GM23248 (cell line): ENCODE results near the gene OST4. TPM values are rescaled to one million over a fixed set of nuclear protein-coding genes. Genes with fewer than 3 reads are reported as not detected.

ENCODE experiments used
- DNase-seq: peaks from one replicate; pipeline ENCODE4 v3.0.0-alpha.2; 2015
- H2AFZ ChIP-seq: fragments of 200-600 bp; sonication (generic); 2 replicates; pipeline ENCODE4 v1.6.1; 2016; ENCODE audit warnings: antibody characterized with exemption
- H3F3A ChIP-seq: fragments of 200-600 bp; sonication (generic); 2 replicates; pipeline ENCODE4 v1.6.1; 2016; ENCODE audit warnings: mild to moderate bottlenecking, antibody characterized with exemption, mixed run types; ENCODE audit not compliant: insufficient read depth
- H3K27ac ChIP-seq: fragments of 200-600 bp; sonication (generic); 2 replicates; pipeline ENCODE4 v1.5.1; 2016; ENCODE audit warnings: mild to moderate bottlenecking
- H3K27me3 ChIP-seq: fragments of 200-600 bp; sonication (generic); replicated peaks from 2 replicates; pipeline ENCODE4 v1.6.1; 2016; ENCODE audit warnings: mild to moderate bottlenecking; ENCODE audit not compliant: insufficient read depth
- H3K36me3 ChIP-seq: fragments of 200-600 bp; sonication (generic); 2 replicates; pipeline ENCODE4 v1.6.1; 2016; ENCODE audit warnings: low read depth, mild to moderate bottlenecking
- H3K4me1 ChIP-seq: fragments of 200-600 bp; sonication (generic); 2 replicates; pipeline ENCODE4 v1.6.1; 2016; ENCODE audit warnings: mild to moderate bottlenecking; ENCODE audit not compliant: insufficient read depth
- H3K4me2 ChIP-seq: fragments of 200-600 bp; sonication (generic); one replicate; pipeline ENCODE4 v1.6.1; 2016; ENCODE audit warnings: mild to moderate bottlenecking; ENCODE audit not compliant: unreplicated experiment
- H3K4me3 ChIP-seq: fragments of 200-600 bp; sonication (generic); 2 replicates; pipeline ENCODE4 v1.5.1; 2016; ENCODE audit warnings: mild to moderate bottlenecking
- H3K79me2 ChIP-seq: fragments of 200-600 bp; sonication (generic); 2 replicates; pipeline ENCODE4 v1.6.1; 2016; ENCODE audit warnings: mild to moderate bottlenecking; ENCODE audit not compliant: insufficient read depth
- H3K9ac ChIP-seq: fragments of 200-600 bp; sonication (generic); 2 replicates; pipeline ENCODE4 v1.6.1; 2016; ENCODE audit warnings: mild to moderate bottlenecking
- H3K9me2 ChIP-seq: fragments of 200-600 bp; sonication (generic); 2 replicates; pipeline ENCODE4 v1.6.1; 2016; ENCODE audit warnings: mixed run types, mild to moderate bottlenecking, moderate library complexity; ENCODE audit not compliant: insufficient read depth
- H3K9me3 ChIP-seq: fragments of 200-600 bp; sonication (generic); one replicate; pipeline ENCODE4 v1.6.1; 2017; ENCODE audit warnings: low read depth
- H4K20me1 ChIP-seq: fragments of 200-600 bp; sonication (generic); 2 replicates; pipeline ENCODE4 v1.6.0; 2016; ENCODE audit not compliant: insufficient read depth
- EZH2 ChIP-seq: fragments of 200-600 bp; sonication (generic); IDR thresholded peaks from 2 replicates; pipeline ENCODE4 v1.6.1; 2018; ENCODE audit warnings: antibody characterized with exemption, mild to moderate bottlenecking; ENCODE audit not compliant: insufficient read depth, poor library complexity, severe bottlenecking
- EZH2phosphoT487 ChIP-seq: fragments of 200-600 bp; sonication (generic); IDR thresholded peaks from 2 replicates; pipeline ENCODE4 v1.6.1; 2018; ENCODE audit warnings: antibody characterized with exemption, moderate library complexity, mild to moderate bottlenecking, low read depth; ENCODE audit not compliant: insufficient read depth
- WGBS, 2 experiments: methylation state at CpG; one replicate each; pipeline ENCODE4 v1.1.6; 2015 to 2017; ENCODE audit warnings: low lambda C conversion rate in 2 of 2, low coverage in 1 of 2; ENCODE audit errors: missing lambda C conversion rate in 2 of 2; 5-methylcytosine and 5-hydroxymethylcytosine counted together
- in situ Hi-C: fragments of 300-500 bp; cut with MboI; formaldehyde crosslinking; loops from 2 replicates; pipeline ENCODE4 v1.15.0; 2020
- polyA plus RNA-seq: library from polyadenylated mRNA; unstranded; fragments of >200 nt; fragmentation: Nextera tagmentation; extraction: Ambion mirVana; gene quantifications from 2 replicates; pipeline ENCODE4 v1.2.1, GENCODE V29; 2016
- total RNA-seq: library from RNA; depleted of rRNA; stranded (reverse); fragments of >200 nt; shearing (Covaris generic); gene quantifications from 2 replicates; pipeline ENCODE4 v1.2.3, GENCODE V29; 2014; rRNA removed

Gene OST4
- total and polyA plus RNA-seq, 2 experiments from 2014 or later = 499 to 942 TPM

DNA sequence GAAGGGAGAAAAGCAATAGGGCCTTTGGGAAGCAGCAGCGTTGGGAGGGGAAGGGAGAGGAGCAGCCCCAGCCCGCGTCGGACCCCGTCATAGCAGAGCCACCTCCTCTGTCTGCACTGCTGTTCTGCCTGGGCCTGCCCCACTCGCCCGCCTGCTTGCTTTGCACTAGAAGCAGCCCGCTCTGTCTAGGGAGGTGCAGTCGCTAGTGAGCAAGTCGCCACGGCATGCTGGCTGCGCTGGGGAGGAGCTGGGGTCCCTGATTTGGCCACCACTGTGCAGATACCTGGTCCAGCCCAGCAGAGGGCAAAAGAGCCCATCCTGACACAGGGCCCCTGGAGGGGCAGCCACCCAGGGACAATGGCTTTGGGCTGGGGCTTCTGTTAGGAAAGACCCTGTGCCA is 46.6 kb downstream of the OST4 start:
- peaks cover 27% of the 10 kb centered on the region for H3K79me2 ChIP-seq
- H3K9me3 ChIP-seq = no peaks in the 10 kb centered on the region
- H3K4me2 ChIP-seq = no peak overlapping the region
- no peak overlapping the region for H3K9ac ChIP-seq
- WGBS, 2 experiments = 93 to 94% methylated on average over 12 of the region's 12 CpGs
- H4K20me1 ChIP-seq = no peaks in the 10 kb centered on the region
- H3K27ac ChIP-seq = no peak overlapping the region
- in situ Hi-C loops = no loop called here
- H3K4me1 ChIP-seq = peaks cover 10% of the 10 kb centered on the region
- DNase-seq = no peak
- H3K27me3 ChIP-seq = no peaks in the 10 kb centered on the region
- no peaks in the 10 kb centered on the region for H3K9me2 ChIP-seq
- no peak overlapping the region for H3K4me3 ChIP-seq
- H3F3A ChIP-seq = peaks cover 9% of the 10 kb centered on the region
- no peak overlapping the region for H2AFZ ChIP-seq
- TF ChIP-seq EZH2 (no peak), EZH2phosphoT487 (no peak)
- H3K36me3 ChIP-seq = no peaks in the 10 kb centered on the region

DNA sequence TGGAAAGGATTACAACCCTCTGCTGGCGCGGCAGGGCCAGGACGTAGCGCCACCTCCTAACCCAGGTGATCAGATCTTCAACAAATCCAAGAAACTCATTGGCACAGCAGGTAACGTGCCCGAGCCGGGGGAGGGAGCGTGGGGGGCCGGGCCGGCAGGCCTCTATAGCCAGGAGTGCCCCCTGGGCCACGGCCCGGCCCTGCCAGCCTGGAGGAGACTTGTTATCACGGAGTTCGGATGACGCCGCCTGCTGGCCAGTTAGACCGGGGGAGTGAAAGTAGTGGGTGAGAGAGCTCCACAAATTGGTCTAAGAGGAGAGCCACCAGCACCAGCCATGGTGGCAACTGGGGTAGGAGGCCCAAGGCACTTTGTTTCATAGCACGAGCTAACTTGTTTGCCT is 47.3 kb downstream of the OST4 start:
- no peaks in the 10 kb centered on the region for H3K9me2 ChIP-seq
- peaks cover 9% of the 10 kb centered on the region for H3F3A ChIP-seq
- TF ChIP-seq EZH2 (no peak), EZH2phosphoT487 (no peak)
- 87 to 88% methylated on average over 16 to 18 of the region's 18 CpGs for WGBS, 2 experiments
- in situ Hi-C loops = no loop called here
- no peak overlapping the region for H3K4me3 ChIP-seq
- H3K36me3 ChIP-seq = no peaks in the 10 kb centered on the region
- H3K9me3 ChIP-seq = no peaks in the 10 kb centered on the region
- H3K9ac ChIP-seq = no peak overlapping the region
- H2AFZ ChIP-seq = no peak overlapping the region
- H3K27ac ChIP-seq = no peak overlapping the region
- peaks cover 22% of the 10 kb centered on the region for H3K79me2 ChIP-seq
- no peaks in the 10 kb centered on the region for H4K20me1 ChIP-seq
- H3K4me2 ChIP-seq = no peak overlapping the region
- peaks cover 10% of the 10 kb centered on the region for H3K4me1 ChIP-seq
- no peaks in the 10 kb centered on the region for H3K27me3 ChIP-seq
- DNase-seq = peak; percentile 19

DNA sequence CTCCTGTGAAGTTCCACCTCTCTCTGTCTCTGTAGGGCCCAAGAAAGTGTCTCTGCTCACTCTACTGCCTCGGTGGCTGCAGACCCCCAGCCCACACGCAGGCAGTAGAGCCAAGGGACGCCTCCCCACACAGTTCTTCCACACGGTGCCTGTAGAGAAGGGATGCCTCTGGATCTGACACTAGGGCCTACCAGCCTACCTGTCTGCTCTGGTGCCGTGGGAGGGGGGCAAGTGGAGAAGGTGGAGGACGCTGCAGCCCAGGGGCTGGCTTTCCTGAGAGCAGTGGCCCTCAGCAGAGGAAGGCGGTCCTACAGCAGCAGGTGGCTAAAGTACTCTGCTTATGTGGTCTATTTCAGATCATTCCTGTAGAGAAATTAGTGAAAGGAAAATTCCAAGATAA is 47.7 kb downstream of the OST4 start:
- WGBS, 2 experiments = 90 to 96% methylated on average over 7 of the region's 7 CpGs
- in situ Hi-C loops = no loop called here
- H3K4me3 ChIP-seq = no peak overlapping the region

DNA sequence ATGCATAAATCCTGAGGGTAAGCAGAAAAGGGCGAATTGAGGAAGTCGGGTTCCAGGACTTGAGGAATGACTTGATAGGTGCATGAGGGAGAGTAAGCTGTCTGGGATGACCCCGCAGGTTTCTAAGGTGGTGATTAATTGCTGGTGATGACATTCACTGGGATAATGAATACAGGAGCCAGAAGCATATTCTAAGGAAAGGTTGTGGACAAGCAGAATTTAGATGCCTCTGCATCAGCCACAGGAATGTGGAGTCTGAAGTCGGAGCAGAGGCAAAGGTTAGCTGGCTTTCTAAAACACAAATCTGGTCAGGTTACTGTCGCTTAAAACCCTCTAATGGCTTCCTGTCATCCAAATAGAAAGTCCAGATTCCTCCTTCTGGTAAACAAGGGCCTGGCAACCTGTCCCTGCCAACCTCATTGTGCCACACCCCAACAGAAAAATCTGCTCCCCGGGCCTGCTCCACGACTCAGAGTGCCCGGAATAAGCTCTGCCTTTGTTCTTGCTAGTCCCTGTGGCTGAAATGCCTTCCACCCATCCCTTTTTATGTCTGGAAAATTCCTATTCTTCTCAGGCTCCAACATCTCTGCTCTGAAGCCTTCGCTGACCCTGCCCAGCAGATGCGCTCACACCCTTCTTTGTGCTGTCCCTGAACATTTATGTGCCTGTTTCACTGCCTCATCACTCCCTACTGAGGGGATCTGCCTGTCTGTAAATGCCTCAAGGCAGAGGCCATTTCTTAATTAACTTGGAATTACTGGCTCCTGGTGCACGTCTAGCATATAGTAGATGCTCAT is 50.0 kb downstream of the OST4 start:
- Histone ChIP-seq H3K79me2 (no peaks in the 10 kb centered on the region), H4K20me1 (no peaks in the 10 kb centered on the region), H3F3A (peaks cover 9% of the 10 kb centered on the region), H3K9me2 (no peaks in the 10 kb centered on the region), H3K36me3 (no peaks in the 10 kb centered on the region), H3K27me3 (no peaks in the 10 kb centered on the region), H2AFZ (no peak overlapping the region), H3K9ac (no peak overlapping the region), H3K27ac (no peak overlapping the region), H3K4me3 (no peak overlapping the region), H3K4me2 (no peak overlapping the region), H3K9me3 (no peaks in the 10 kb centered on the region), H3K4me1 (peaks cover 13% of the 10 kb centered on the region)
- in situ Hi-C loops = no loop called here
- peak; percentile 42 for DNase-seq
- TF ChIP-seq EZH2phosphoT487 = no peak
- TF ChIP-seq EZH2 = no peak
- 50 to 51% methylated on average over 11 of the region's 11 CpGs for WGBS, 2 experiments

More for the DNA sequence above, 47.7 kb downstream of the OST4 start:
- no peak overlapping the region for H3K4me2 ChIP-seq
- H3K79me2 ChIP-seq = peaks cover 18% of the 10 kb centered on the region
- peaks cover 10% of the 10 kb centered on the region for H3K4me1 ChIP-seq
- no peaks in the 10 kb centered on the region for H3K9me2 ChIP-seq
- H2AFZ ChIP-seq = no peak overlapping the region
- H3K36me3 ChIP-seq = no peaks in the 10 kb centered on the region
- H3K27ac ChIP-seq = no peak overlapping the region
- TF ChIP-seq EZH2phosphoT487 (no peak), EZH2 (no peak)
- no peak for DNase-seq
- H3K9ac ChIP-seq = no peak overlapping the region
- peaks cover 9% of the 10 kb centered on the region for H3F3A ChIP-seq
- H4K20me1 ChIP-seq = no peaks in the 10 kb centered on the region
- H3K9me3 ChIP-seq = no peaks in the 10 kb centered on the region
- H3K27me3 ChIP-seq = no peaks in the 10 kb centered on the region

Other genes starting within 250 kb of the OST4 start
- gene DPYSL5, start 223.5 kb downstream of the OST4 start, total RNA-seq = not detected in 2 replicates
- gene DPYSL5, start 223.5 kb downstream of the OST4 start, polyA plus RNA-seq = not detected in 2 replicates
- 5.4 and 7.9 TPM in 2 replicates for gene MAPRE3, start 101.0 kb downstream of the OST4 start, total RNA-seq
- gene MAPRE3, start 101.0 kb downstream of the OST4 start, polyA plus RNA-seq = 21.6 and 23.0 TPM in 2 replicates
- 74.9 and 90.4 TPM in 2 replicates for gene TMEM214, start 38.7 kb downstream of the OST4 start, total RNA-seq
- gene TMEM214, start 38.7 kb downstream of the OST4 start, polyA plus RNA-seq = 70.9 and 75.7 TPM in 2 replicates
- 15.2 and 17.8 TPM in 2 replicates for gene AGBL5, start 20.0 kb downstream of the OST4 start, total RNA-seq
- gene AGBL5, start 20.0 kb downstream of the OST4 start, polyA plus RNA-seq = 19.7 TPM in 2 replicates
- gene EMILIN1, start 7.0 kb upstream of the OST4 start, total RNA-seq = 219 and 229 TPM in 2 replicates
- 61.5 and 65.0 TPM in 2 replicates for gene EMILIN1, start 7.0 kb upstream of the OST4 start, polyA plus RNA-seq
- gene KHK, start 15.1 kb upstream of the OST4 start, total RNA-seq = not detected in 2 replicates
- 0.24 and 0.51 TPM in 2 replicates for gene KHK, start 15.1 kb upstream of the OST4 start, polyA plus RNA-seq
- 19.2 and 23.3 TPM in 2 replicates for gene CGREF1, start 47.5 kb upstream of the OST4 start, total RNA-seq
- 17.2 and 17.8 TPM in 2 replicates for gene CGREF1, start 47.5 kb upstream of the OST4 start, polyA plus RNA-seq
- gene ABHD1, start 52.2 kb upstream of the OST4 start, total RNA-seq = not detected in 2 replicates
- gene ABHD1, start 52.2 kb upstream of the OST4 start, polyA plus RNA-seq = not detected in 2 replicates
- 52.2 and 55.9 TPM in 2 replicates for gene PREB, start 63.0 kb upstream of the OST4 start, total RNA-seq
- 40.8 and 45.0 TPM in 2 replicates for gene PREB, start 63.0 kb upstream of the OST4 start, polyA plus RNA-seq
- not detected in 2 replicates for gene PRR30, start 67.8 kb upstream of the OST4 start, total RNA-seq
- not detected in 2 replicates for gene PRR30, start 67.8 kb upstream of the OST4 start, polyA plus RNA-seq
- gene TCF23, start 77.3 kb upstream of the OST4 start, total RNA-seq = not detected in 2 replicates
- not detected in 2 replicates for gene TCF23, start 77.3 kb upstream of the OST4 start, polyA plus RNA-seq
- gene ATRAID, start 140.4 kb upstream of the OST4 start, total RNA-seq = 170 and 214 TPM in 2 replicates
- gene ATRAID, start 140.4 kb upstream of the OST4 start, polyA plus RNA-seq = 304 and 311 TPM in 2 replicates
- 13.5 and 19.9 TPM in 2 replicates for gene SLC5A6, start 140.6 kb upstream of the OST4 start, total RNA-seq
- 9.4 and 10.4 TPM in 2 replicates for gene SLC5A6, start 140.6 kb upstream of the OST4 start, polyA plus RNA-seq
- gene CAD, start 145.7 kb upstream of the OST4 start, total RNA-seq = 23.9 and 27.7 TPM in 2 replicates
- 17.1 and 19.2 TPM in 2 replicates for gene CAD, start 145.7 kb upstream of the OST4 start, polyA plus RNA-seq
- gene SLC30A3, start 191.4 kb upstream of the OST4 start, total RNA-seq = not detected in 2 replicates
- gene SLC30A3, start 191.4 kb upstream of the OST4 start, polyA plus RNA-seq = not detected in 2 replicates
- not detected in 2 replicates for gene DNAJC5G, start 203.8 kb upstream of the OST4 start, total RNA-seq
- not detected in 2 replicates for gene DNAJC5G, start 203.8 kb upstream of the OST4 start, polyA plus RNA-seq
- not detected in 2 replicates for gene TRIM54, start 210.8 kb upstream of the OST4 start, total RNA-seq
- not detected in 2 replicates for gene TRIM54, start 210.8 kb upstream of the OST4 start, polyA plus RNA-seq
- gene UCN, start 236.8 kb upstream of the OST4 start, total RNA-seq = not detected in 2 replicates
- gene UCN, start 236.8 kb upstream of the OST4 start, polyA plus RNA-seq = 1.3 and 1.6 TPM in 2 replicates